ENCODE data around the gene MEMO1.

MEMO1 gene

GRCh38 chr2:31828891-31829290, 181.9 kb downstream of the MEMO1 start:
- H3K27me3 ChIP-seq (replicated peaks; ENCODE audit: control insufficient read depth, insufficient read depth, low read length), result no peaks in the 10 kb centered on the region
- H3K4me3 ChIP-seq (replicated peaks; ENCODE audit: low read depth, low read length), result no peak overlapping the region
- no peak for DNase-seq (ENCODE audit: extremely low read depth, insufficient read length)
- H3K36me3 ChIP-seq (ENCODE audit: control insufficient read depth, insufficient read depth, low read length), result no peaks in the 10 kb centered on the region
- TF ChIP-seq, protein P1, sequence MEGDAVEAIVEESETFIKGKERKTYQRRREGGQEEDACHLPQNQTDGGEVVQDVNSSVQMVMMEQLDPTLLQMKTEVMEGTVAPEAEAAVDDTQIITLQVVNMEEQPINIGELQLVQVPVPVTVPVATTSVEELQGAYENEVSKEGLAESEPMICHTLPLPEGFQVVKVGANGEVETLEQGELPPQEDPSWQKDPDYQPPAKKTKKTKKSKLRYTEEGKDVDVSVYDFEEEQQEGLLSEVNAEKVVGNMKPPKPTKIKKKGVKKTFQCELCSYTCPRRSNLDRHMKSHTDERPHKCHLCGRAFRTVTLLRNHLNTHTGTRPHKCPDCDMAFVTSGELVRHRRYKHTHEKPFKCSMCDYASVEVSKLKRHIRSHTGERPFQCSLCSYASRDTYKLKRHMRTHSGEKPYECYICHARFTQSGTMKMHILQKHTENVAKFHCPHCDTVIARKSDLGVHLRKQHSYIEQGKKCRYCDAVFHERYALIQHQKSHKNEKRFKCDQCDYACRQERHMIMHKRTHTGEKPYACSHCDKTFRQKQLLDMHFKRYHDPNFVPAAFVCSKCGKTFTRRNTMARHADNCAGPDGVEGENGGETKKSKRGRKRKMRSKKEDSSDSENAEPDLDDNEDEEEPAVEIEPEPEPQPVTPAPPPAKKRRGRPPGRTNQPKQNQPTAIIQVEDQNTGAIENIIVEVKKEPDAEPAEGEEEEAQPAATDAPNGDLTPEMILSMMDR (IDR thresholded peaks at IDR 0.05; ENCODE audit: insufficient read depth, low read length, poor library complexity, severe bottlenecking), result no peak

DNA sequence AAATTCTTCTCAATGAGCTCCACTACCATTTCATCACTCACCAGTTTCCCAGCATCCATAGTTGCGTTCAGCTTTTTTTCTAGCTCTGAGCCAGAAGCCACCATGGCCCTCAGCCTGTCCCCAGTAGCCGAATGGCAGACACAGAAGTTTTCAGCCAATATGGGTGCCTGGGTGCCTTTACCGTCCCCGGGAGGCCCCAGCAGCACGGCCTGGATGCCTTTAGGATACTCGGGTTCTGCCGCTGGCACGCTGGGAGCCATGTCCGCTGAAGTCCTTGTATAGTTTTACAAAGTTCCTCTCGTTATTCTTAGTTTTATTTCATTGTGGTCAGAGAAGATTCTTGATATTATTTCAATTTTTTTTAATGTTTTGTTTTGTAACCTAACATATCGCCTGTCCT, 187.2 kb downstream of the MEMO1 start:
- no peak for DNase-seq (ENCODE audit: extremely low read depth, insufficient read length)
- Histone ChIP-seq H3K27me3 (replicated peaks; ENCODE audit: control insufficient read depth, insufficient read depth, low read length) (no peaks in the 10 kb centered on the region), H3K36me3 (ENCODE audit: control insufficient read depth, insufficient read depth, low read length) (no peaks in the 10 kb centered on the region), H3K4me3 (replicated peaks; ENCODE audit: low read depth, low read length) (no peak overlapping the region)
- TF ChIP-seq, protein P1 (IDR thresholded peaks at IDR 0.05; ENCODE audit: insufficient read depth, low read length, poor library complexity, severe bottlenecking), result no peak

DNA sequence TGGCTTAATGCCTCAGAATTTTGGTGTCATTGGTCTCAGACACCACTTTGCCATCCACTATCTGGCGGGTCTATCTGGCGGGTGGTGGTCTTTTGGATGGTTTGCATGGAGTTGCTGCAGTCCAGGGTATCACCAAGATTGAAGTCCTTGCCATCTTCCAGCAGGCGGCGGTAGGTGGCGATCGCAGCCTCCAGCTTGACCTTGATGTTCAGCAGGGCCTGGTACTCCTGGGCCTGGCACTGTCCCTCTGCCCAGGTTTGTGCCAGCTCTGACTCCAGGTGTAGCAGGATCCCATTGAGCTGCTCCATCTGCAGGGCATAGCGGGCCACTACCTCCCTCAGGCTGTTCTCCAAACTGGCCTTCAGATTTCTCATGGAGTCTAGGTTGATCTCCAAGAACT, 188.2 kb downstream of the MEMO1 start:
- DNase-seq (ENCODE audit: extremely low read depth, insufficient read length), result no peak
- no peaks in the 10 kb centered on the region for H3K27me3 ChIP-seq (replicated peaks; ENCODE audit: control insufficient read depth, insufficient read depth, low read length)
- TF ChIP-seq, protein P1 (IDR thresholded peaks at IDR 0.05; ENCODE audit: insufficient read depth, low read length, poor library complexity, severe bottlenecking), result no peak
- H3K4me3 ChIP-seq (replicated peaks; ENCODE audit: low read depth, low read length), result no peak overlapping the region
- no peaks in the 10 kb centered on the region for H3K36me3 ChIP-seq (ENCODE audit: control insufficient read depth, insufficient read depth, low read length)
